Measurements from ENCODE around the gene RPS6KA5. TPM values are rescaled to one million over a fixed set of nuclear protein-coding genes. Genes with fewer than 3 reads are reported as not detected.
A peak's percentile ranks its signal among the peaks of the same experiment; 100 is the strongest.
"Not testable (repeated sequence)": the region's sequence is repeated elsewhere in the genome, so short reads cannot be mapped to it uniquely, and the experiment has no call there.

The RPS6KA5 gene
- 1 to 10 TPM; 7.7 to 8.8 (median 8.1) TPM for polyA plus RNA-seq (ENCODE audit: insufficient read length in 3 of 3)

DNA sequence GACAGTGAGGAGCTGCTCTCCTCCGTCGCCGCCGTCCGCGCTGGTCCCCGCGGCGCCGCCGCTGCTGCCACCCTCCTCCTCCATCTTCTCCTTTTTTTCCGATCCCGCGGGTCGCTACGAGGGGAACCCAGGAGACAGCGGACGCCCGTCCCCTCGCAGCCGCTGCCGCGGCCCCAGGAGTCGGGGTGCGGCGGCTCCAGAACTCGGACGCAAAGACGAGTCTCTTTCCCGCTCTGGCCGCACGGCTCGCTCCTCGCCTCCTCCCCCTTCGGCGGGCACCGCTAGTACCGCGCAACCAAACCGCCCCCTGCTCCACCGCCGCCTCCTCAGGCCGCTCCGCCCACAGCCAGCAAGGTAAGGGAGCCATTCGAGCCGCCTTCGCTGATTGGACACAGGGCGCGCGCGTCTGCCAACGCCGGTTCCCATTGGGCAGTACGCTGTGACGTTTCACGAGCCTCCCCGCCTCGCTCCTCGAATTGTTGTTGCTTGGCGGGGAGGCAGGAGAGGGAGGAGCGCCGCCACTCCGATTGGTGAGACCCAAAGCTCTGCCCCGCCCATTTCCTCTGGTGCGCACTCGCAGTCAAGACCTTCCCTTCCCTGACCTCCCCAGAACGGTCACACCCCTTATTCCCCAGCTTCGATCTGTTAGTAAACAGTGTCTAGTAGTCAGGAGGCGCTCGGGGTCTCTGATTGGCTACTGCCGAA, at the start of gene RPS6KA5:
Gene RPS6KA5 (minus strand): TSS at position 291 of the 705 bp plus-strand sequence. CDS start 207 bp downstream, at position 84.
- DNase-seq (ENCODE audit: low read depth in 3 of 3, low spot score in 2 of 3) = peak; percentile 98 to 99 (median 98)

DNA sequence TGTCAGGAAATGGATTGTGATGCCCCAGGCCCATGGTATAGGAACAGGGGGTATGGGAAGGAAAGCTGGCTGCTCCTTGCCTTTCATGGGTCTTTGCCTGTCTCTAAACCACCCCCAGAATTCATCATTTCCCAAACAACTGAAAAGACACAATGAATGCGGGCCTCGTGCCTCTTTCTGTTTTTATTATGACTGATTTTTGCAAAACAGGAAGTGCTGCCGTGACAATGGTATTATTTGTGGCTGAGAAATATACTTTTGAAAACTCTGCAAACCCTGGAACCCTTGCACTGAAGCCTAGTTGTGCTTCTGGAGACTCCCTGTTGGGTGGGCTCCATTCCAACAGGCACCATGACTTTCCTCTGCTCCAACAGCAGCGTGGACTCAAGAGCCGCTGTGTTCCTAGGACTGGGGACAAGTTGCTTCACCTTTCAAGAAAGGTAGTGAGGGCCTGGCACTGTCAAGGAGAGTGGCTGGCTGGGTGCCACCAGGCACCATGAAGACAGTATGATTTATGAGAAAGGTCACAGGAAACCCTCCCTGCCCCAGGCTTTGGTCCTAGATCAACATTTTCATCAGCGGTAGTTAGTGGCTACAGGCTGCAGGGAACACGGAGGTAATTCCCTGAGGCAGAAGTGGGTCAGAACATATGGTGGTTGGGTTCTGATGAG, 48.6 kb upstream of the RPS6KA5 start:
- no peak for DNase-seq (ENCODE audit: low read depth in 3 of 3, low spot score in 2 of 3)

DNA sequence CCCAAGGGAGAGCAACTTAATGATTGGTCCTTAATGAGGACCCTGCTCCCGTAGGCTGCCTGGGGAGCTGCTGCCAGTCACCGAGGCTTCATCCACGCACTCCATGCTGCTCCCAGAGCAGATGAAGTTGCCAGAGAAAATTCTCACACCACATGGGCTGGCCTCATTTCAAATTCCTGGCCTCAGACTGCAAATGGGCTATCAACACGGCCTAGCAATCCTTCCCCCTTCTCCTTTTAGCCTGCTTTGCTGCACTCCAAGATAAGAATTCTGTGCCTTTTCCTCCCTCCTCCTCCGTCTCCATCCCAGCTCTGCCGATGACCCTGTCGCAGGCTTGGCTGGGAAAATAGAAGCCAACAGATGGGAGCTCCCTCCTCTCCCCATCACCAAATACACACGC, 42.7 kb upstream of the RPS6KA5 start:
- DNase-seq (ENCODE audit: low read depth in 3 of 3, low spot score in 2 of 3) = no peak

DNA sequence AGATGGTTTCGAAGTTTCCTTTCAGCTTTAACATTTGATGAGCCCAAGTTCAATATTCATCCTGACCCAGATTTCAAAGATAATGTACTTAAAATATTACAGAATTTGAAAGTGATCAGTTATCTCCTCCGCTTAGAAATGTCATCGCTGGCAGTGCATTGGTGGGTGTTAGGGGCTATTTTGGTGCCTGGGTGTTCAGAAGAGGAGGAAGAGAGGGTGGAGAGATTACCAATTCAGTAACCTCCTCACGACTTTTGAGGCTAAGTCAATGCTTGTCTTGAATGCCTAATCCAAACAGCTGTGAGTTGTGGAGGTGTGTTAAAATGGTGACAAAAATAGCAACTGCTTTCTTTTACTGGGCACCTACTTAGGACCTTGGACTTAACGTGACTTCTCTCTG, 39.7 kb upstream of the RPS6KA5 start:
- DNase-seq (ENCODE audit: low read depth in 3 of 3, low spot score in 2 of 3) = no peak

DNA sequence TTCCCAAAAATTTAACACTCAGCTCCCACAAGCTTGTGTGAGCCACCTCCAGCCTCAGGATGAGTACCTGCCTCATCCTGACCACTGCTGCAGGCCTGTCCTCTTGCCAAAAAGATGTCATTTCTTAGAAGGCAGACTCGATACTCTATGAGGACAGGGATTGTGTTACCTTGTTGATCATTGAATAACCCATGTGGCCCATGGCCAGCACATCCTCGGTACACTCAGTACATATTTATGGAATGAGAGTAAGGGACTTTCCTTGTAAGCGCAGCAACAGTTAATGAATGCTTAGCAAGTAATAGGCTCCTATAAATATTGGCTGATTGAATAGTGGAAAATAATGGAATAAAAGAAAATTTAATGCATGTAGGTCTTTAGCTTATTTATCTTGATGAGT, 38.1 kb upstream of the RPS6KA5 start:
- no peak for DNase-seq (ENCODE audit: low read depth in 3 of 3, low spot score in 2 of 3)

DNA sequence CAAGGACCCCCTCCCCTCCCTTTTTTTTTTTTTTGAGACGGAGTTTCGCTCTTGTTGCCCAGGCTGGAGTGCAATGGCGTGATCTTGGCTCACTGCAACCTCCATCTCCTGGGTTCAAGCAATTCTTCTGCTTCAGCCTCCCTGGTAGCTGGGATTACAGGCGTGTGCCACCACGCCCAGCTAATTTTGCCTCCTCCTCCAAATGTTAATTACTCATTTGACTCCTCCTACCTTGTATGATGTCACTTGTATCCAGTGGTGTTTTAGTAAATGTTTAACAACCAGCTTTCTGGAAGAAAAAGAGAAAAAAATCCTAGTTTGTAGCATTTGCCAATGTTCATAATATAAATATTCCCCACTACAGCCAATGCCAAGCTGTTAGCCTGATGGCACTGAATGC, 37.2 kb upstream of the RPS6KA5 start:
- not testable (repeated sequence) for DNase-seq (ENCODE audit: low read depth in 3 of 3, low spot score in 2 of 3)

DNA sequence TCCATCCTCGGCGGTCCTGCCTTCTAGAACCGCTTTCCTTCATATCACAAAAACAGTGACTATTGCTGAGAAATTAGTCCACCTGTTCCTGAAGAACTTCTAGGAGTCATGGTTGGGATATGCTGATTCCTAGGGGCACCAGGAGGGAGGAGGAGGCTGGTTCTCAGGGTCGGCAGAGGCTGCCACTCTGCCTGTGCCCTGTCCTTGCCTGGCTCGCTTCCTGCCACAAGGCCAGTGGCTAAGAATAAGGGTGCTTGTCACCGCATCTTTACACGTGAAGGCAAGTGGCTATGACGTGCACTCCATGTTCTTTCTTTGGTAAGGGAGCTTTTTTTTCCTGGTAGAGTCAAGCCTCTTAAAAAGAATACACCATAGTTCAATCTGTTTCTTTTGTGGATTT, 34.7 kb upstream of the RPS6KA5 start:
- DNase-seq (ENCODE audit: low read depth in 3 of 3, low spot score in 2 of 3) = no peak

DNA sequence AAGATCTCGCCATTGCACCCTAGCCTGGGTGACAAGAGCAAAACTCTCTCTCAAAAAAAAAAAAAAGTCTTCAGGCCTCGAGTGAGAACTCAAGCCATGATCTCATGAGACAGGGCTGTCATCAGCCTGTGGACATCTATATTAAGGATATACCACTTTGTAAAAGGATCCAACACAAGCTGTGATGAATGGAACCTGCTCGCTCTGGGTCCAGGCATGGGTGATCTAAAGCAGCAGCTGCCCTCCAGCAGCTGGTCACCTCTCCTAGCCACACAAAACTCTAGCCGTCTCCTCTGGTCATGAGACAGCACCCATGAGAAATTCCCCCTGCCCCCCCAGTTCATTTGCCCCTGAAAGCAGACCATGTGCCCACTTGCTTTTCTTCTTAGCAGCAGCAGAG, 34.3 kb upstream of the RPS6KA5 start:
- no peak for DNase-seq (ENCODE audit: low read depth in 3 of 3, low spot score in 2 of 3)

DNA sequence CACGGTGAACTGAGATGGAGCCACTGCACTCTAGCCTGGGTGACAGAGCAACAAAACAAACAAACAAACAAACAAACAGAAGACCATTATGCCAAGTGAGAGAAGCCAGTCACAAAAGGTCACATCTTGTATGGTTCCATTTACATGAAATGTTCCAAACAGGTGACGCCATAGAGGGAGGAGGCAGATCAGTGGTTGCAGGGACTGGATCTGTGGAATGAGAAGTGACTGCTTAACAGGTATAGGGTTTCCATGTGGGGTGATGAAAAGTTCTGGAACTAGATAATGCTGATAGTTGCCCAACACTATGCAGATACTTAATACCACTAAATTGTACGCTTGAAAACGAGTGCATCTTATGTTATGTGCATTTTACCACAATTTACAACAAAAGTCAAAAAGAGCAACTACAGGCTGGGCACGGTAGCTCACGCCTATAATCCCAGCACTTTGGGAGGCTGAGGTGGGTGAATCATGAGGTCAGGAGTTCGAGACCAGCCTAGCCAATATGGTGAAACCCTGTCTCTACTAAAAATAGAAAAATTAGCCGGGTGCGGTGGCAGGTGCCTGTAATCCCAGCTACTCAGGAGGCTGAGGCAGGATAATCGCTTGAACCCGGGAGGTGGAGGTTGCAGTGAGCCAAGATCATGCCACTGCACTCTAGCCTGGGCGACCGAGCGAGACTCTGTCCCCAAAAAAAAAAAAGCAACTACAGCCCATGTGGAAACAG, 33.5 kb upstream of the RPS6KA5 start:
- DNase-seq (ENCODE audit: low read depth in 3 of 3, low spot score in 2 of 3) = not testable (repeated sequence)

DNA sequence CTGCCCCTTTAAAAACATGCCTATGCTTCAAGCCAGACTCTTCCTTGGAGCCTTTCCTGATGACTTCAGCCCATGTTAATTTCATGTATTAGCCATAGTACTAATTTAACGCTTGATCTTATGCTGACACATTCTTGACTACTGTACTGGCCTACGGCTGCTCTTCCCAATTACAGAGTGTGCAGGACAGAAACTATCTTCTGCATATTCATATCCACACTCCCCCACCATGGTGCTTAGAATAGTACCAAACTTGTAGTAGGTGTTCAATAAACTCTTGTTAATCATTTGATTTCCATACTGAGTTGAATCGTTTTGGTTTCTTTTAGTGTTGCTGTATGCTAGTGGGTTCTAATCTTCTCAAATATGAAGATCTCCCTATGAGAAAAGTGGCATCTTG, 31.6 kb upstream of the RPS6KA5 start:
- no peak for DNase-seq (ENCODE audit: low read depth in 3 of 3, low spot score in 2 of 3)

DNA sequence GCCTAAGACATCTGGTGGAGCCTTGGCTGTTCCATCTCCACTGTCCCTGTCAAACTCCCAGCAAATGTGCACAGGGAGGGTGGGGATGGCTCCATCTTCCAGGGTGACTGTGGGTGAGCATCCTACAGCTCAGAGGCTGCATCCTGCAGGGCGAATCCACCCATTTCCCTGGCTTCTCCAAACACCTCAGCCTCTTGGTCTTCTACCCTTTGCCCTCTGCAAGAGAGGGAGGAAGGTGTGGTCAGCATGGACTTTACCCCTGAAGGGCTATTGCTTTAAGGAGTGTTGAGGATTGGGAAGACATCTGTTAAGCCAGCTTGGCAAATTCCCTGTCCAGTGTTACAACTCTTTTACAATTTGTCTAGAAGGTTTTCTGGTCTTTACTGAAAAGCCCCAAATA, 30.3 kb upstream of the RPS6KA5 start:
- no peak for DNase-seq (ENCODE audit: low read depth in 3 of 3, low spot score in 2 of 3)

DNA sequence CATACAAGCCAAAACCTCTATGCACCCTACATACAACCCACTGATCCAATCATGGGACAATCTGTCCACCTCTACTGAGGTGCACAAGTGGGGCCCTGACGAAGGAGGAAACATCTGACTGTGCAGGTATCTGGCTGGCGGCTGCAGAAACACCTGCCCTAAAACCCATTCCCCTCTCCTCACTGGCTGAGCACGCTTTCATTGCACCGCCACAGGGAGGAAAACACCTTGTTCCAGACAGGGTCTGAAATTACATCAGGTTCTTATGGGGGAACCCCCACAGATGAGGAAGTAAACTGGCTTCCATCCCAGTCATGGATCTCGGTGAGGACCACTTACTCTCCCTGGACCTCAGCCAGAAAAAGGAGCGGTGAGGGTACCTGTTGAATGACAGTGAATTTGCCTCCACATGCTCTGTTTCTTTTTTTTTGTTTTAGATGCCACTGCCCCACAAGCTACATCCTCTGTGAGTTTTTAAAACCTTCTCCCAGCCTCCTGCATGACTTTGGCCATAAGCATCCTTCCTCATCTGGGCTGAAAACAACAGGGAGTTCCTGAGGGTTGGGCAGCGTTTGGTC, 29.6 kb upstream of the RPS6KA5 start:
- no peak for DNase-seq (ENCODE audit: low read depth in 3 of 3, low spot score in 2 of 3)

DNA sequence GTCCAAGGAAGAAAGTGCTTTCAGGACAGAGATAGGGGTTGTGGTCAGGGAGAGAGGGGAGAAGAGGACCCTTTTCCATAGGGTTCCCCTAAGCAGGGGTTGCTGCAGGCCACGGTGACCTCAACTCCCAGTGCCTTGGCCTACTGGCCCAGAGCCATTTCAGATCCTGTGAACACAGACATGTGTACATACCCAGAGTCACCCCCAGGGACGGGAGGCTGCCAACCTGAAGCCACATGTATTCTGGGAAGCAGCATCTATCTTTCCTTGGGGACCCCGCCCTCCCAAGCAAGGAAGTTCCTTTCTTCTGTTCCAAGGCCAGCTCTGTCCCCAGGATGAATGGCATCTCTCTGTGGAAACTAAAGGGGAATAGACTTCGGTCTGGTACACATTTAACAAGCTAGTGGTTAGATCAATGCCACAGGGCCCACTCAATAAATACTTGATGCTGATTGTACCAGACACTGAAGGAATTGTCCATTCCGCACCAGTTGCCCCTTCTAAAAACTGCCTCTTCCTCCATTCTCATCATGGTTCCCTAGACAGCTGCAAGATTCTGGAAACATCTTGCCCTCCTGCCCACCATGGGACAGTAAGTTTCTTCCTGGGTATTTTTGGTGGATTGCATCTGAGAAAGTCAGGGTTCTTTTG, 28.3 kb upstream of the RPS6KA5 start:
- no peak for DNase-seq (ENCODE audit: low read depth in 3 of 3, low spot score in 2 of 3)

DNA sequence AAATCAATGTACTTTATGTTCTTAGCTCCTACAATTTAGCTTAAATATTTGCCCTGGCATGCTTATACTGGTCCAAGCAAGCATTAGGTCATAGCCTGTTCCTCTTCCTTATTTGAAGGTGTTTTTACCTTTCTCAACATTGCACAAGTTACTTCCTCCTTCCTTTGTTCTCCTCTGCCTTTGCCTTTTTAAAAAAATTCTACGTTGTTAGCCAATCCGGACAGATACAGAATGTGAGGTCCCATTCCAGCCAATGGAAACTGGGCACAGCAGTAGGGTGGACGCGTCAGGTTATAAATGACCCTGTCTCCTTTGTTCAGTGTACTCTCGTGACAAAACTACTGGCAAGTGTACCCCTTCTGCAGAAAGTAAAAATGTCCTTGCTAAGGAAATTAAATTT, 27.0 kb upstream of the RPS6KA5 start:
- not testable (repeated sequence) for DNase-seq (ENCODE audit: low read depth in 3 of 3, low spot score in 2 of 3)

DNA sequence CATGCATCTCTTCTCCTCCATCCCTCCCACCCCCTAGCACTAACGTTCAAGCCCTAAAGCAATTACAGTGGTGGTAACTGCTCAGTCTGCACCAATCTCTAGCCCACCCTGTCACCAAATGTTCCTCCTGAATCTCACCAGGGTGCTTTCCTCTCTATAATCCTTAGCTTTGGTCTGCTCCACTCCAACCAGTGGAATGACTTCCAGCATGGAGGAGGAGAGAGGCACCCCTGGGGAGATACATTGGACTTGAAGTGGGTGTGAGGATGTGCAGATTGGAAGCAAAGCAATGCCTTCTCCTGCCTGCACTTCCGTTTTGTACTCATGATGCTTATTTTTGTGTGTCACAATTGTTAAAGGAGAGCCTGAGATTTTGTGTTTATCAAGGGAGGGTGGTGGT, 24.1 kb upstream of the RPS6KA5 start:
- DNase-seq (ENCODE audit: low read depth in 3 of 3, low spot score in 2 of 3) = no peak

DNA sequence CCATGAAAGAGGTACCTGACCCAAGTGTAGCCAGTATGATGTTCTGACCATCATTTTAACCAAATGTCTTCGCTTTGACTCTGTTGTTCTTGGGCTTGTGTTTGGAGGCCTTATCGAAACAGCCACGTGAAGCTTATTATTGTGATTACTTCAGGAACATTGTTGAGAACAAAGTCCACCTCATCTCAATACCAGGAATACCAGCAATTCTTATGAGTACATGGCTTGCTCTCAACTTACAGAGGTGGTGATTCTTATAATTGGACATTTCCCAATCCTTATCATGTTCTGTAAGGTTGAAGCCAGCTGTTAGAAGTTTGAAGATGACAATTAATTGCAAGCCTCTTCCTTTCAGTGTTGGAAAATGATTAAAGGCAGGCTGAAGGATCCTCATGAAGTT, 21.8 kb upstream of the RPS6KA5 start:
- DNase-seq (ENCODE audit: low read depth in 3 of 3, low spot score in 2 of 3) = no peak

DNA sequence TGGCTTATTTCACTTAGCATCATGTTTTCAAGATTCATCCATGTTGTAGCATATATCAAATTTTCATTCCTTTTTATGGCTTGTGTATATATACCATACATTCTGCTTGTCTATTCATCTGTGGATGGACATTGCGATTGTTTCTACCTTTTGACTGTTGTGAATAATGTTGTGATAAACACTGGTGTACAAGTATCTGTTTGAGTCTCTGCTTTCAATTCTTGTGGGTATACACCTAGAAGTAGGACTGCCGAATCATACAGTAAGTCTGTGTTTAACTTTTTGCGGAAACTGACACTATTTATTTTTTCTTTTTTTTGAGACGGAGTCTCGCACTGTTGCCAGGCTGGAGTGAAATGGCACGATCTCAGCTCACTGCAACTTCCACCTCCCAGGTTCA, 19.6 kb upstream of the RPS6KA5 start:
- DNase-seq (ENCODE audit: low read depth in 3 of 3, low spot score in 2 of 3) = no peak

DNA sequence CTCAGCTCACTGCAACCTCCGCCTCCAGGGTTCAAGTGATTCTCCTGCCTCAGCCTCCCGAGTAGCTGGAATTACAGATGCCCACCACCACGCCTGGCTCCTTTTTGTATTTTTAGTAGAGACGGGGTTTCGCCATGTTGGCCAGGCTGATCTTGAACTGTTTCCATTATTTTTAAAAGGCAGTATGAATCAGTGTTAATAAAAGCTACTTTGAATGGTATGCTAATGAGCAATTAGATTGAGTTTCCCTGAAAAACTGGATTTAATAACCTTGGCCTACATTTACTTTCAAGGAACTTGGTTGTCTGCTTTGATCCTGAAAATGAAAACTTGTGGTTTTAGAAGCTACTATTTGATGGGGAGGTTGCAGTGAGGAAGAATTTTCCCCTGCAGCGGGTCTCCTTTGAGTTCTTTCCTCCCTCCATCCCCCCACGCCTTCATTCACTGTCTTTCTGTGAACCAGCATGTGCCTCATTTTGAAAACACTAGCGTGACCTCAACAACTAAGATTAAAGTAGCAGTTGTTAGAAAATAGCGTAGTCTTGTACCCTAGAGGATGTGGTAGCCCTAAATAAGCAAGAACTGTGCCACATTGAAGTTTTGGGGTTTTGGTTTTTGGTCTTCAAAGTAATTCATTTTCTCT, 17.8 kb upstream of the RPS6KA5 start:
- no peak for DNase-seq (ENCODE audit: low read depth in 3 of 3, low spot score in 2 of 3)

DNA sequence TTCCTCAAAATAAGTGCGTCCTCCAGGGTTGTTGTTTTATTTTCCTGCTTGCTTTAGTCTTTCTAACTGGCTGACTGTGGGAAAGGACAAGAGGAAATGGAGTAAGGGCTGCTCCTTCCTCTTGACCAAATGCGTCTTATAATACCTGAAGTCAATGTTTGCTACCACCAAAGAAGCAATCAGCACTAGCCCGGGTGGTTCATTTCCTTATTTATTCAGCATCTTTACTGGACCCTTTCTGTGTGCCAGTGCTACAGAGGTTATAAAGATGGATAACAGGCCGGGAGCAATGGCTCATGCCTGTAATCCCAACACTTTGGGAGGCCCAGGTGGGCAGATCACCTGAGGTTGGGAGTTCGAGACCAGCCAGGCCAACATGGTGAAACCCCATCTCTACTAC, 15.1 kb upstream of the RPS6KA5 start:
- DNase-seq (ENCODE audit: low read depth in 3 of 3, low spot score in 2 of 3) = no peak

DNA sequence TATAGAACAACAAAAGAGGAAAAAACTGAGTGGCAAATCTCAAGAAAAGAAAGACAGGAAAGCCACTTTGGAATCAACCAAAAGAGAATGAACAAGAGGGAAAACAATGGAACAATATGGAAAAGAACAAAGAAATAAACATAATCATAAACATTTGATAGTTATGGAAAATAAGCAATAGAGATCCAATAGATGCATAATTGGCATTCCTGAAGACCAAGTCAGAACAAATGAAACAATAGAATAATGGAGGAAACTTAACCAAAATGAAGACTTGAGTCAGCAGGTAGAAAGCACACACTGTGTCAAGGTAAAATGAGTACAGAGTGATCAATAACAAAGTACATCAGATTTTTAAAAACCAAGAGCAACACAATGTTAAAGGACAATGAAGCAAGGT, 10.1 kb upstream of the RPS6KA5 start:
- DNase-seq (ENCODE audit: low read depth in 3 of 3, low spot score in 2 of 3) = no peak
